HUES64 (cell line): ENCODE measurements around the gene DYNC1H1.

Experiments
- H3K27ac ChIP-seq: 2 replicates; pipeline ENCODE4 v1.7.0; 2013; ENCODE audit warnings: low read depth, low read length, inconsistent platforms
- H3K27me3 ChIP-seq: 2 replicates; pipeline ENCODE4 v1.6.1; 2013; ENCODE audit warnings: mild to moderate bottlenecking, low read length; ENCODE audit not compliant: insufficient read depth
- H3K36me3 ChIP-seq: 2 replicates; pipeline ENCODE4 v1.6.1; 2013; ENCODE audit warnings: mild to moderate bottlenecking, low read length; ENCODE audit not compliant: insufficient read depth
- H3K4me1 ChIP-seq: 2 replicates; pipeline ENCODE4 v1.6.1; 2013; ENCODE audit warnings: mild to moderate bottlenecking, low read length, moderate library complexity; ENCODE audit not compliant: insufficient read depth
- H3K4me3 ChIP-seq: 2 replicates; pipeline ENCODE4 v1.5.1; 2013; ENCODE audit warnings: mild to moderate bottlenecking, low read length, moderate library complexity
- H3K9ac ChIP-seq: 2 replicates; pipeline ENCODE4 v1.6.1; 2013; ENCODE audit warnings: mild to moderate bottlenecking, low read depth, low read length
- H3K9me3 ChIP-seq: 2 replicates; pipeline ENCODE4 v1.6.1; 2013; ENCODE audit warnings: low read depth, low read length; ENCODE audit not compliant: insufficient read depth
- WGBS: fragments of 150-250, 120-280 bp; methylation state at CpG from one replicate; pipeline ENCODE4 v1.1.7; 2013; ENCODE audit warnings: missing lambda C conversion rate; 5-methylcytosine and 5-hydroxymethylcytosine counted together

DYNC1H1 gene

DNA sequence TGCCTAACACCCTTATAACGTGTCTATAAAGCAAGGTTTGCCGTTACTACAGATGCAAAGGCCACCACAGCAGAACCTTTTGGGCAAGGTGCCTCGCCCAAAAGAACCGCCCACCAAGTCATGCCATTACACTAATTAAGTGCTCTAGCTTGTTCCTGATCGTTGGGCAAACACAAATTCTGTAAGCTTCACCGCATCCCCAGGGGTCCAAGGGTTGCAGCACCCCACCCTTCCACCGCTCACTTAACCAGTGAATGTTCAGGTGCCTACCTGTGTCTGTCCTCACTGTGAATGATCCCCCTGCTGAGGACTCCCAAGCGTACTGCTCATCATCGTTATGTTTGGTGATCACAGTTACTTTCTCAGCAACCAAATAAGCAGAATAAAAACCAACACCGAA is 121.1 kb downstream of the DYNC1H1 start:
- H3K4me1 ChIP-seq = peaks cover 21% of the 10 kb centered on the region; the same call in 1 of the 2 replicates
- H3K9ac ChIP-seq = peak overlapping the region; percentile 91; the same call in 1 of the 2 replicates
- peaks cover 57% of the 10 kb centered on the region for H3K36me3 ChIP-seq
- H3K4me3 ChIP-seq = peak overlapping the region; percentile 87
- H3K27me3 ChIP-seq = no peaks in the 10 kb centered on the region
- WGBS = 44% methylated on average over 10 of the region's 10 CpGs
- no peaks in the 10 kb centered on the region for H3K9me3 ChIP-seq
- no peak overlapping the region for H3K27ac ChIP-seq

DNA sequence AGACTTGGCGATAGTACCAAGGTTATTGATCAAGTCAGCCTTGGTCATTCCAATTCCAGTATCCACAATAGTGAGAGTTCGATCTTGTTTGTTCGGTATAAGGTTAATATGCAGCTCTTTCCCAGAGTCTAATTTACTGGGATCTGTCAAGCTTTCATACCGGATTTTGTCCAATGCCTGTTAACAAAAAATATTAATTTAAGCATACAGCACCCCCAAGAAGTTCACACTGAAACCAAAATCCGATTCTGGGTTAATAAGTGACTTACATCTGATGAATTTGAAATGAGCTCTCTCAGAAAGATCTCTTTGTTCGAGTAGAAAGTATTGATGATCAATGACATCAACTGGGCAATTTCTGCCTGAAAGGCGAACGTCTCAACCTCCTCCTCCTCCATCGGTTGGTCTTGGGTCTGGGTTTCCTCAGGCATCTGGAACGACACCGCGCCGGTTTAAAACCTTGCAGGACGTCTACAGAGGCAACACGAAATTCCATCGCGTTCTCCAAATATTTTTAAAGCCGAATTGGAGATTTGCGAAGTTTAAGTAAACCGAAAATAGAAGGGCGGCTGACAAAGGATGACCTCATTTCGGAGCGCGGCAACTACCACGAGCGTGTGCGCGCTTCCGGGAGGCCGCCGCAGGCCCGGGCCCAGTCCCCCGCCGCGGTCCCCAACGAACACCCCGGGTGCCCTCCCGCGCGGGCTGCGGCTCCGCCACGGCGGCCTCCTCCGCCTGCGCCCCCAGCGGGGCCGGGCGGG is 121.8 kb downstream of the DYNC1H1 start:
- H3K9me3 ChIP-seq = no peaks in the 10 kb centered on the region
- H3K36me3 ChIP-seq = peaks cover 50% of the 10 kb centered on the region
- H3K27me3 ChIP-seq = no peaks in the 10 kb centered on the region
- peak overlapping the region; percentile 90; the same call in 1 of the 2 replicates for H3K27ac ChIP-seq
- peaks cover 21% of the 10 kb centered on the region; the same call in 1 of the 2 replicates for H3K4me1 ChIP-seq
- H3K4me3 ChIP-seq = peak overlapping the region; percentile 87
- WGBS = 4% methylated on average over 49 of the region's 49 CpGs
- peak overlapping the region; percentile 91 for H3K9ac ChIP-seq

DNA sequence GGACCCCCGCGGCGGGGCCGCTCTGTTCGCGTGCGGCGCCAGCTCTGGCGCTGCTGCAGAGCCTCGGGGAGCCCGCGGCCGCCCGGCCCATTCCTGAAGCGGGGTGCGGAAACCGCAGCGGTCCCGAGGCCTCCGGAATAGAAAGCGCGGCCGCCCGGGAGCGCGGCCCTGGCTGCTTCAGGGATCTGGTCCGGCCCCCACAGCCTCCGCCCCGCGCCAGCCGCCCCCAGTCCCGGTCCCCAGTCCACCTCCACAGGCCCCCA is 122.3 kb downstream of the DYNC1H1 start:
- Histone ChIP-seq H3K27me3 (no peaks in the 10 kb centered on the region), H3K36me3 (peaks cover 45% of the 10 kb centered on the region), H3K9me3 (no peaks in the 10 kb centered on the region), H3K4me1 (peaks cover 21% of the 10 kb centered on the region; the same call in 1 of the 2 replicates), H3K9ac (peak overlapping the region; percentile 91), H3K4me3 (peak overlapping the region; percentile 87), H3K27ac (peak overlapping the region; percentile 90)
- under 1% methylated on average over 32 of the region's 32 CpGs for WGBS

DNA sequence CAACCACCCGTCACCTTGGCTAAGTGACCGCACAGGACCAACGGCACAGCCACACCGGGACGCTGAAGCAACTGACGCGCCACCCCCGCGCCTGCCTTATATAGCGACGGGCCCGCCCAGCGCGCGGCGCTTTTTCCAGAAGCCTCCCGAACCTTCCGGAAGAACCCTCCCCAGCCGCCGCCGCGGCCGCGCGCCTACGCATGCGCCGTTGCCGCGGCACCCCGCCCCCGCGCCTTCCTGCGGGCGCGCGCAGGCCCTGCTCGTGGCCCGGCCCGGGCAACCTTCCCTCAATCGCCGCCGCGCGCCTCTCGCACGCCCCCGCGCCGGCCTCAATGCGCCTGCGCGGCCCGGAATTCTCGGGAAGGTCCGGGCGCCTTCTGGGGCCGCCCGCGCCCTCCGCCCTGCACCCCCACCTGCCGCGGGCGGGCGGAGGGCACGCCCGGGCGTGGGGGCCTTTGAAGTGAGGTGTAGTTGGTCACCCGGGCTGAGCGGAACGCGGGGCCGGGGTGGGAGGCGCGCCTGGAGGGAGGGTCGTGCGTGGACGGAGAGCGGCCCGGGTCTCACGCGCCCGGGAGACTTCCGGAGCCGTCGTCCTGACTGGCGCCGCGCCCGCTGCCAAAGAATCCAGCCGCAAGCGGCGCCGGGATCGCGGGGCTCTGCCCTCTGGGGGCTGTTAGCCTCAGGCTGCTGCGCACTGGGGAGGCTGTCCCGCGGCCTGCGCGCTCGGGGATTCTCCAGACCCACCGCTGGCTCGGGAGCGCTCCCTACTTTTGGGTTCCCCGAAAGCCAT is 122.8 kb downstream of the DYNC1H1 start, which contains the start of gene HSP90AA1:
Gene HSP90AA1 (minus strand): TSS at position 73 of the 790 bp plus-strand sequence. CDS start 666 bp downstream, outside the sequence.
- Histone ChIP-seq H3K27ac (peak within 1 kb of the TSS; percentile 97), H3K4me1 (peaks cover 21% of the 10 kb centered on the region; the same call in 1 of the 2 replicates)
- WGBS = under 1% methylated on average over 106 of the region's 106 CpGs

DNA sequence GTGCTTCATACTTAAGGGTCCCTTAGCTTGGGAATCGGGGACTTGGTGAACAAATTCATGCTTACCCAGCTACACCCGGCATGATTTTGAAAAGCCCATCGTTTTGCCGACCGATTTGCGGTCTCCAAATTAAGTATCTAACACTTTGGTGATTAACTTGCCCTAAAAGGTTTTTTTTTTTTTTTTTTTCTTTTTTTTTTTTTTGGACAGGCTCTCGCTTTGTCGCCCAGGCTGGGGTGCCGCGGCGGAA is 123.3 kb downstream of the DYNC1H1 start:
- H3K9me3 ChIP-seq = no peaks in the 10 kb centered on the region
- WGBS = 36% methylated on average over 11 of the region's 11 CpGs
- peaks cover 35% of the 10 kb centered on the region for H3K36me3 ChIP-seq
- peak overlapping the region; percentile 87 for H3K4me3 ChIP-seq
- no peaks in the 10 kb centered on the region for H3K27me3 ChIP-seq
- H3K27ac ChIP-seq = peak overlapping the region; percentile 97
- peaks cover 21% of the 10 kb centered on the region; the same call in 1 of the 2 replicates for H3K4me1 ChIP-seq
- H3K9ac ChIP-seq = peak overlapping the region; percentile 97

More for the DNA sequence above, 122.8 kb downstream of the DYNC1H1 start, which contains the start of gene HSP90AA1:
- Histone ChIP-seq H3K27me3 (no peaks in the 10 kb centered on the region), H3K9ac (peak within 1 kb of the TSS; percentile 97), H3K36me3 (peaks cover 40% of the 10 kb centered on the region), H3K4me3 (peak within 1 kb of the TSS; percentile 87), H3K9me3 (no peaks in the 10 kb centered on the region)

DNA sequence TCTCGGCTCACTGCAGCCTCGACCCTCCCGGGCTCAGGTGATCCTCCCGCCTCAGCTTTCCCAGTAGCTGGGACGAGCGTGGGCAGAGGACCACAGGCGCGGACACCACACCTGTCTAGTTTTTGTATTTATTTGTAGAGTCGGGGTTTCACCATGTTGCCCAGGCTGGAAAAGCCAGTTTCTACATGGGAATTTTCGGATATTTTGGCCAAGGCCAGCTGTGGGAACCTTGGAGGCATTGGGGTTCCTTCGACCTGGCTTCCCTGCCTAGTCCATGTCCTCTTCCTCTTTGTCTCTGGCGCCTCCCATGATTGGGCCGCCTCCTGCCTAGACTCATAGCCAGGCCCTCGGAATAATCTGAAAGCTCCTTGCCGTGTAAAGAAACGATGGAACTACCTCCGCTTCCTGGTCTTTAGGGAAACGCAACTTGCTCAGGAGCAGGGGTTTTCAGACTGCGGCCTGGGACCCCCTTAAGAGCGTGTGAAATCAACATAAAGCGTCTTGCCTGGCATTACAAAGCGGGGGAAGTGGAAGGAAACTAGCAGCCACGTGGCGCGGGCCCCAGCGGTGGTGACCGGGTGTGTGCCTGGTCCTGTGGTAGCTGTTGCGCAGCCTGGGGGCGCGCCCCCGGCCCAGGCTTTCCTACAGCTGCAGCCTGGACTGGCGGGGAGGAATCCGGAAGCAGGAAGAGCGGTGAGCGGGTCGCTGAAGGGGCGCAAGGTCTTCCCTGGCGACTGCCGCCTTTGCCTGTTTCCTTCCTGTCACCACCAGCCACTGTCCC is 123.8 kb downstream of the DYNC1H1 start:
- peaks cover 21% of the 10 kb centered on the region; the same call in 1 of the 2 replicates for H3K4me1 ChIP-seq
- H3K27me3 ChIP-seq = no peaks in the 10 kb centered on the region
- H3K27ac ChIP-seq = peak overlapping the region; percentile 31
- H3K4me3 ChIP-seq = peak overlapping the region; percentile 87
- WGBS = 67% methylated on average over 39 of the region's 39 CpGs
- peaks cover 30% of the 10 kb centered on the region for H3K36me3 ChIP-seq
- H3K9me3 ChIP-seq = no peaks in the 10 kb centered on the region
- peak overlapping the region; percentile 97 for H3K9ac ChIP-seq

DNA sequence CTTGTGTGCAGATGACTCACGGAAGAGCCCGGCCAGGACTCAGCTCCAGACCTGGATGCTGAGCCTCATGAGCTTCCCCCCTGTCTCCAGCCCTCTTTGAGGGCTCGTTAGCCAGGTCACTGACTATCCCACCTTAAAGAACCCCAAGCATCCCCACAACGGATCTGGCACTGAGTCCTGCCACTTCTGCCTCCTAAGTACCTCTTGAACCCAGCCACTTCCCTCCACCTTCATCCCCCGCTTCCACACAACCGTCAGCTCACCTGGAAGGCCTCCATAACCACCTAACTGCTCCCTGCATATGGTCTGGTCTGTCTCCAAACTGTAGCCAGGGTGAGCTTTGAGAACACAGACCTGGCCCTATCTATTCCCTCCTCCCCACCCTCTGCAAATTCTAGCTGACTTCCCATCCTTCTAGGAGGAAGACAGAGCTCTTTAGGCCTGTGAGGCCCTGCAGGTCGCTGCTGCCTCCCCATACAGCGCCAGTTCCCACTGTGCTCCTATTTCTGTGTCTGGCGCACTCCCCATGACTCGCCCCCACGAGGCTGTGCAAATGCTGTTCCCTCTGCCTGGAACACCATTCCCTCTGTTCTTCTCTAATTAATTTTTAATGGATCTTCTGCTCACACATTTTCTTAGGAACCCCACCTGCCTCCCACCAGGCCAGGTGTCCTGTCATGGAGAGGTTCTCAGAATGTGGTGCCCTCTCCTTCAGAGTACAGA is 125.4 kb downstream of the DYNC1H1 start:
- H3K9ac ChIP-seq = no peak overlapping the region
- H3K27ac ChIP-seq = no peak overlapping the region
- H3K36me3 ChIP-seq = peaks cover 14% of the 10 kb centered on the region
- H3K27me3 ChIP-seq = no peaks in the 10 kb centered on the region
- peaks cover 15% of the 10 kb centered on the region; the same call in 1 of the 2 replicates for H3K4me1 ChIP-seq
- WGBS = 91% methylated on average over 11 of the region's 11 CpGs
- H3K9me3 ChIP-seq = no peaks in the 10 kb centered on the region
- no peak overlapping the region for H3K4me3 ChIP-seq

DNA sequence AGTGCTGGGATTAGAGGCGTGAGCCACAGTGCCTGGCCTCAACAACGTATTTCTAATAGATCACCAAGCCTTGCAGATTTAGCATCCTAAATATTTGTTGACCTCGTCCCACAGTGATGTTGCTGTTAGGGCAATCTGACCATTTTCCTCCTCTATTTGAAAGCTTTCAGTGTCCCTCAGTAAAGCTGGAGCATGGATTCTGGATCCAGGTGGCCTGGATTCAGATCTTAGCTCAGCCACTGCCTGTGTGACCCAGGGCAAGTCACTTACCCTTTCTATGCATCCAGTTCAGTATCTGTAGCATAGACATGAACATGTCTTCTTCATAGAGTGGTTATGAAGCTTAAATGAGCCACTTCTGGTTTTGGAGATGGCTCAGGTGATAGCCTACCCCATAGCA is 126.3 kb downstream of the DYNC1H1 start:
- no peak overlapping the region for H3K4me3 ChIP-seq
- H3K27ac ChIP-seq = no peak overlapping the region
- H3K9ac ChIP-seq = no peak overlapping the region
- peaks cover 4% of the 10 kb centered on the region for H3K36me3 ChIP-seq
- no peaks in the 10 kb centered on the region for H3K27me3 ChIP-seq
- WGBS = 91% methylated on average over 3 of the region's 3 CpGs
- peaks cover 12% of the 10 kb centered on the region; the same call in 1 of the 2 replicates for H3K4me1 ChIP-seq
- no peaks in the 10 kb centered on the region for H3K9me3 ChIP-seq

DNA sequence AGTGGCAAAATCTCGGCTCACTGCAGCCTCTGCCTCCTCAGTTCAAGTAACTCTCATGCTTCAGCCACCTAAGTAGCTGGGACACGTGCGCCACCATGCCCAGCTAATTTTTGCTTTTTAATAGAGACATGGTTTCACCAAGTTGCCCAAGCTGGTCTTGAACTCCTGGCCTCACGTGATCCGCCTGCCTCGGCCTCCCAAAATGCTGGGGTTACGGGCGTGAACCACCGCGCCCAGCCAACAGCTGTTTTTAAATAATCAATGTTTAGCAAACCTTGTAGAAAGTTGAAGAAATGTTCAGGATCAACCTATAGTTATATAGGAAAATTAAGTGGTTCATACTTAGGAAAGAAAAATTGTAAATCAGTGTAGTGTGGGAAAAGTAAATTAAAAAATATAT is 128.4 kb downstream of the DYNC1H1 start:
- no peak overlapping the region for H3K4me3 ChIP-seq
- H3K4me1 ChIP-seq = peaks cover 19% of the 10 kb centered on the region
- H3K27ac ChIP-seq = no peak overlapping the region
- no peaks in the 10 kb centered on the region for H3K27me3 ChIP-seq
- no peaks in the 10 kb centered on the region for H3K9me3 ChIP-seq
- no peak overlapping the region for H3K9ac ChIP-seq
- H3K36me3 ChIP-seq = no peaks in the 10 kb centered on the region
- 89% methylated on average over 10 of the region's 10 CpGs for WGBS

DNA sequence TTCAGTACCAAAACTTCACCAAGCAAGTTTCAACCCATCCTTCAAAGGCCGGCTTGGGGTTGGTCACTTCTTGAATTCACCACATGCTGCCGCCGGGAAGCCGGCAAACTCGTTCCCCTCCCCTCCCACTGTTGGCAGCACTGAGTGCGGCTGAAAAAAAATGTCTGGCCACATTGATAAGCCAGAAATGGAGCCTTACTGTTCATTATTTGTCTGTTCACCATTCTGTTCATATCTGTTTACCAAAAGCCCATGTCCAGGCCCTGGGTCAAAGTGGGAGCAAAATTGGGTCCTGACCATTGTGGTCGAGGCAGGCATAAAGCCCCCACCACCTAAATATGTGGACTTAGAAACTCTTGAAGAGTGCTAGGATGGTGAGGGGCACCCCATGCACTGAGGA is 129.7 kb downstream of the DYNC1H1 start:
- 74% methylated on average over 7 of the region's 7 CpGs for WGBS
- H3K9ac ChIP-seq = no peak overlapping the region
- peaks cover 12% of the 10 kb centered on the region for H3K4me1 ChIP-seq
- no peaks in the 10 kb centered on the region for H3K36me3 ChIP-seq
- H3K9me3 ChIP-seq = no peaks in the 10 kb centered on the region
- H3K4me3 ChIP-seq = no peak overlapping the region
- H3K27me3 ChIP-seq = no peaks in the 10 kb centered on the region
- H3K27ac ChIP-seq = no peak overlapping the region
